Mesothelial cell of epicardium (in vitro differentiated cells): ENCODE measurements around the gene ADAM12. TPM values are rescaled to one million over a fixed set of nuclear protein-coding genes. Genes with fewer than 3 reads are reported as not detected.
A peak's percentile ranks its signal among the peaks of the same experiment; 100 is the strongest.

Experiments used
- DNase-seq, 2 experiments: peaks; one replicate each; pipeline ENCODE4 v3.0.0; 2021; ENCODE audit warnings: low spot score in 2 of 2; ENCODE audit not compliant: unreplicated experiment in 2 of 2
- H3K27ac Mint-ChIP-seq: 2 replicates; pipeline ENCODE4 v1.8.0; 2021; ENCODE audit warnings: mixed read lengths
- H3K27me3 Mint-ChIP-seq: 2 replicates; pipeline ENCODE4 v1.8.0; 2021; ENCODE audit warnings: low read depth, mixed read lengths
- H3K36me3 Mint-ChIP-seq: 2 replicates; pipeline ENCODE4 v1.8.0; 2021; ENCODE audit warnings: mixed read lengths
- H3K4me1 Mint-ChIP-seq: 2 replicates; pipeline ENCODE4 v1.8.0; 2021; ENCODE audit warnings: mixed read lengths
- H3K4me3 Mint-ChIP-seq: 2 replicates; pipeline ENCODE4 v1.8.0; 2021; ENCODE audit warnings: mild to moderate bottlenecking, moderate library complexity, mixed read lengths
- H3K9me3 Mint-ChIP-seq: 2 replicates; pipeline ENCODE4 v1.8.0; 2021; ENCODE audit warnings: mixed read lengths
- total RNA-seq: library from RNA; stranded (reverse); gene quantifications from 3 replicates; pipeline ENCODE4 v1.2.1, GENCODE V29; 2021
- TF ChIP-seq, protein P1 (sequence below): fragments of 200-600 bp; sonication (generic); IDR thresholded peaks from one replicate; pipeline ENCODE4 v1.5.0; 2021; ENCODE audit warnings: antibody characterized with exemption; ENCODE audit not compliant: unreplicated experiment

ADAM12 gene
- total RNA-seq, 1 donor from 2014 or later = 13.3 TPM

DNA sequence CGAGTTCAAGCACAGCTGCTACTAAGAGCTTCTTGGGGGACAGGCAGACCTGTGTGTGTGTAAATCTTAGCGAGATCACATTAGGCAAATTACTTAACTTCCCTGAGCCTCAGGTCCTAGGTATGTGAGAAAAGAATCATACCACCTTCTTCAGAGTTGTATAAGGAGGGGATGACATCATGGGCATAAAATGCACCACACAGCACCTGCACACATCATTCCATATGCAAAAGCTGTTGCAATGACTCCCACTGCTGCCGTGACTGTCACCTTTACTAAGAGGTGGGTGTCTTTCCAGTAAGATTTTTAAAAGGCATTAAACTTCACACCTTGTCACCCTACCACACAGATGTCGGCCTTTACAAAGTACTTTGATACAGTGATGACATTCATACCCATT lies 345.9 kb downstream of the ADAM12 start:
- H3K4me3 Mint-ChIP-seq = no peak overlapping the region
- no peaks in the 10 kb centered on the region for H3K27me3 Mint-ChIP-seq
- H3K36me3 Mint-ChIP-seq = no peaks in the 10 kb centered on the region
- H3K4me1 Mint-ChIP-seq = peaks cover 22% of the 10 kb centered on the region
- peak overlapping the region; percentile 47 for H3K27ac Mint-ChIP-seq
- H3K9me3 Mint-ChIP-seq = no peaks in the 10 kb centered on the region
- TF ChIP-seq, protein P1, sequence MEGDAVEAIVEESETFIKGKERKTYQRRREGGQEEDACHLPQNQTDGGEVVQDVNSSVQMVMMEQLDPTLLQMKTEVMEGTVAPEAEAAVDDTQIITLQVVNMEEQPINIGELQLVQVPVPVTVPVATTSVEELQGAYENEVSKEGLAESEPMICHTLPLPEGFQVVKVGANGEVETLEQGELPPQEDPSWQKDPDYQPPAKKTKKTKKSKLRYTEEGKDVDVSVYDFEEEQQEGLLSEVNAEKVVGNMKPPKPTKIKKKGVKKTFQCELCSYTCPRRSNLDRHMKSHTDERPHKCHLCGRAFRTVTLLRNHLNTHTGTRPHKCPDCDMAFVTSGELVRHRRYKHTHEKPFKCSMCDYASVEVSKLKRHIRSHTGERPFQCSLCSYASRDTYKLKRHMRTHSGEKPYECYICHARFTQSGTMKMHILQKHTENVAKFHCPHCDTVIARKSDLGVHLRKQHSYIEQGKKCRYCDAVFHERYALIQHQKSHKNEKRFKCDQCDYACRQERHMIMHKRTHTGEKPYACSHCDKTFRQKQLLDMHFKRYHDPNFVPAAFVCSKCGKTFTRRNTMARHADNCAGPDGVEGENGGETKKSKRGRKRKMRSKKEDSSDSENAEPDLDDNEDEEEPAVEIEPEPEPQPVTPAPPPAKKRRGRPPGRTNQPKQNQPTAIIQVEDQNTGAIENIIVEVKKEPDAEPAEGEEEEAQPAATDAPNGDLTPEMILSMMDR = no peak
- no peak for DNase-seq

DNA sequence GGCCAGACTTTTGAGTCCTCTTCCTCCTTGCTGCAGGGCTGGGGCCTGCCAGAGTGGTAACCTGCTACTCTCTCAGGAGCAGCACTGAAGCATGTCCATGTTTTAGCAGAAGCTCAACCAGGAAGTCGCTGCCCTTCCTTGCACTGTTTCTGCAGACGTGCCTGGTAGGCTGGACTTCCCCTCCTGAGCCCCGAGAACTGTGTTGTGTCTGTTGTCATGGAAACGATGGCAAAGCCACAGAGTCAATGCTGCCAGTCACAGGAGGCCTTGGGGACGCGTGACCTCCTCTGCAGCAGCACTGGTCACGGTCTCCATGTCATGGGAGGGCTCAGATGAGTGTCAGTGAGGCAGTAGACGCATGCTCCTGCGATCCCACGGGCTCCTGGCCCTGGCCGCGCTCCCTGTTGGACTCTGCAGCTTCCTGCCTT lies 346.5 kb downstream of the ADAM12 start:
- Mint-ChIP-seq H3K4me3 (no peak overlapping the region), H3K27ac (peak overlapping the region; percentile 47), H3K9me3 (no peaks in the 10 kb centered on the region), H3K4me1 (peaks cover 22% of the 10 kb centered on the region), H3K36me3 (no peaks in the 10 kb centered on the region), H3K27me3 (no peaks in the 10 kb centered on the region)
- TF ChIP-seq, protein P1 = no peak
- DNase-seq = no peak

DNA sequence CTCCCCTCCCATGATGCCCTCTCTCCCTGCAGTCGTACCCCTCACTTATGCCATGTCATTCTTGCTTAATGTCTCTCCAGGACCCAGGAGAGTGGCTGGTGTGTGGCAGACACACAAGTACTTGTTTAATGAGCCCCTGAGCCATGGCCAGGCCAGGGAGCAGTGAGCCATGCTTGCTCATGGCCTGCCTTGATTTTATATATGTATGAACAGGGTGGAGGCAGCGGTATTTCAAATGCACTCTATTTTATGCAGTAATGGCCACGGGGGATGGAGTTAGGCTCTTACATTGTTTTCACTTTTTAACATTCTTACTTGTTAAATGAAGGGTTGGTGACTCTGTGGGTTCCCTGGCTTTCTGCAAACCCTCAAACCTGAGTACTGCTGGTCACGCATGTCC lies 347.2 kb downstream of the ADAM12 start:
- Mint-ChIP-seq H3K27ac (no peak overlapping the region), H3K36me3 (no peaks in the 10 kb centered on the region), H3K4me1 (peaks cover 22% of the 10 kb centered on the region)

DNA sequence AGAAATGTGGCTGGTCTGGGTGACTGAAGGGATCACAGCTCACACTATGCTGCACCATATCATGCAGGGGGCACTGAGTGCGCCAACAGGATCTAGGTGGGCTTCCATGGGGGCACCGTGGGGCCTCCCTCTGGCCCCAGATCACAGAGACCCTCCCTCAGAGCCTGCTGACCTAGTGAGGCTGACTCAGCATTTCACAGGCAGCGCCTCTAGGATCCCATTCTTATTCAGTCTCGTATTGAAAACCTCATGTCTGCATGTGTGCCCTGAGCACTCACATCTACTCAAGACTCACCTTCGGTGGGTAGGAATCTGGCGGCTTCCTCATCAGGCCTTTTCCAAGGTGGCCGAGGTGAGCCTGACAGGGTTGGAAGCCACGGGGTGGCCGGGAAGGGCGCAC lies 350.3 kb downstream of the ADAM12 start:
- Mint-ChIP-seq H3K36me3 (peaks cover 7% of the 10 kb centered on the region), H3K27me3 (no peaks in the 10 kb centered on the region)

More for the DNA sequence above, 347.2 kb downstream of the ADAM12 start:
- TF ChIP-seq, protein P1 = no peak
- Mint-ChIP-seq H3K27me3 (no peaks in the 10 kb centered on the region), H3K9me3 (no peaks in the 10 kb centered on the region), H3K4me3 (no peak overlapping the region)
- no peak for DNase-seq

DNA sequence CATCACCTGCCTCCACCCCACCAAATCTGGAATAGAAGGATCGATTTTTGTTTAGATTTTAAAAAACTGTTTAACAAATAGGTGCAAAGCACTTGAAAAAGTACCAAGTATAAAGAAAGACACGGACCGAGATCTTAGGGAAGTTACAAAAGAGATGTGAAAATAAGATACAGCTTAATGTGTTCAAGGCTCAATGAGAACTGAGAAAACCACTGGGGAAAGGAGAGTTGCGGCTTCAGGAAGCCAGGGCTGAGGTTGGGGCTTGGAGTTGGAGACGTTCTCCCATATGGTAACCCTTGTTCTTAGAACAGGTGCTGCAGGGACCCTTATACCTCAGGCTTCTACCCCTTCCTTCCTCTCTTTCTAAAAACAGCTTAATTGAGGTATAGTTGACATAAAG lies 351.8 kb downstream of the ADAM12 start:
- no peak for DNase-seq
- H3K4me3 Mint-ChIP-seq = no peak overlapping the region
- H3K9me3 Mint-ChIP-seq = peaks cover 17% of the 10 kb centered on the region
- no peaks in the 10 kb centered on the region for H3K27me3 Mint-ChIP-seq
- H3K36me3 Mint-ChIP-seq = peaks cover 7% of the 10 kb centered on the region
- H3K27ac Mint-ChIP-seq = no peak overlapping the region
- peaks cover 2% of the 10 kb centered on the region for H3K4me1 Mint-ChIP-seq
- TF ChIP-seq, protein P1 = no peak

More for the DNA sequence above, 350.3 kb downstream of the ADAM12 start:
- no peak for DNase-seq
- TF ChIP-seq, protein P1 = no peak
- Mint-ChIP-seq H3K4me3 (no peak overlapping the region), H3K9me3 (peaks cover 17% of the 10 kb centered on the region), H3K4me1 (peaks cover 12% of the 10 kb centered on the region), H3K27ac (no peak overlapping the region)

DNA sequence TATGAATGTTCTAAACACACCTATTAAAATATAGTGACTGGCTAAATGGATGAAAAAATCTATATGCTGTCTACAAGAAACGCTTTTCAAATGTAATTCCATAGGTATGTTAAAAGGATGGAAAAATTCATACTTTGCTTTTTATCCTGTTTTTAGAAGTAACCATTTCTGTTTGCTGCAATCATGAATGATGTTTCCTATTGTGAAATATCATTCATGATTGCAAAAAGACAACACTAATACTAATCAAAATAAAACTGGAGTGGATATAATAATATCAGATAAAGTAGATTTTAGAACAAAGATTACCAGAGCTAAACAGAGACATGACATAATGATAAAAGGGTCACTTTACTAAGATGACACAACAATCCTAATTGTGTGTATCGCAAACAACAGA lies 353.7 kb downstream of the ADAM12 start:
- Mint-ChIP-seq H3K36me3 (peaks cover 7% of the 10 kb centered on the region), H3K27ac (no peak overlapping the region), H3K4me3 (no peak overlapping the region), H3K4me1 (no peaks in the 10 kb centered on the region), H3K27me3 (no peaks in the 10 kb centered on the region), H3K9me3 (peaks cover 23% of the 10 kb centered on the region)
- TF ChIP-seq, protein P1 = no peak
- DNase-seq = no peak
